SK-N-SH (cell line): ENCODE measurements around the gene TYROBP. TPM values are rescaled to one million over a fixed set of nuclear protein-coding genes. Genes with fewer than 3 reads are reported as not detected.

Experiments
- CTCF ChIA-PET: fragments of 300-600, 350-600 bp; formaldehyde crosslinking; extraction: SDS; loops from one replicate; lab custom pipeline; 2021; lab: Yijun Ruan, JAX
- POLR2A ChIA-PET: fragments of 350-600 bp; sonication (Branson Sonifier 250); formaldehyde crosslinking; extraction: SDS; loops from one replicate; lab custom pipeline; 2020; ENCODE audit warnings: antibody characterized with exemption, inconsistent platforms; lab: Yijun Ruan, JAX
- DNase-seq: peaks from one replicate; pipeline ENCODE4 v3.0.0; 2012
- H2AFZ ChIP-seq: fragments of 200-600 bp; sonication (generic); 2 replicates; pipeline ENCODE4 v1.8.1; 2016; ENCODE audit warnings: antibody characterized with exemption, mild to moderate bottlenecking, low read depth
- H3F3A ChIP-seq: fragments of 200-600 bp; sonication (generic); replicated peaks from 2 replicates; pipeline ENCODE3; 2016; ENCODE audit warnings: antibody characterized with exemption, mild to moderate bottlenecking; ENCODE audit not compliant: insufficient read depth
- H3K27ac ChIP-seq, 2 experiments: fragments of 200-500 bp in 1 of 2; fragments of 200-600 bp in 1 of 2; sonication (Bioruptor generic) in 1 of 2; sonication (generic), shearing (Covaris generic) in 1 of 2; 2 replicates each; pipeline versions ENCODE4 v1.5.1 to v1.6.1; 2014 to 2016; ENCODE audit warnings: low read depth in 2 of 2, inconsistent platforms in 1 of 2, low read length in 1 of 2, mild to moderate bottlenecking in 1 of 2, mixed read lengths in 1 of 2
- H3K27me3 ChIP-seq: fragments of 200-600 bp; sonication (generic), shearing (Covaris generic); 2 replicates; pipeline ENCODE4 v1.6.1; 2016; ENCODE audit warnings: mixed run types; ENCODE audit not compliant: insufficient read depth
- H3K36me3 ChIP-seq, 2 experiments: fragments of 200-500 bp in 1 of 2; fragments of 200-600 bp in 1 of 2; sonication (Bioruptor generic) in 1 of 2; sonication (generic) in 1 of 2; replicated peaks in 1 of 2; 2 replicates each; pipeline versions ENCODE3 to v1.5.1; 2014 to 2016; ENCODE audit warnings: low read length in 1 of 2, mild to moderate bottlenecking in 1 of 2; ENCODE audit not compliant: insufficient read depth in 2 of 2, control insufficient read depth in 1 of 2
- H3K4me1 ChIP-seq, 2 experiments: fragments of 200-500 bp in 1 of 2; fragments of 200-600 bp in 1 of 2; sonication (Bioruptor generic) in 1 of 2; sonication (generic), shearing (Covaris generic) in 1 of 2; 2 replicates each; pipeline versions ENCODE4 v1.5.1 to v1.6.1; 2014 to 2016; ENCODE audit warnings: low read depth in 1 of 2, low read length in 1 of 2, mixed run types in 1 of 2; ENCODE audit not compliant: insufficient read depth in 2 of 2, control insufficient read depth in 1 of 2
- H3K4me2 ChIP-seq: fragments of 200-600 bp; sonication (generic), shearing (Covaris generic); 2 replicates; pipeline ENCODE4 v1.6.1; 2017; ENCODE audit warnings: mixed run types
- H3K4me3 ChIP-seq, 2 experiments: fragments of 200-500 bp in 1 of 2; fragments of 200-600 bp in 1 of 2; sonication (Bioruptor generic) in 1 of 2; sonication (generic), shearing (Covaris generic) in 1 of 2; 2 replicates each; pipeline versions ENCODE4 v1.5.1 to v1.8.1; 2014 to 2016; ENCODE audit warnings: low read depth in 2 of 2, inconsistent platforms in 1 of 2, low read length in 1 of 2, mild to moderate bottlenecking in 1 of 2, mixed read lengths in 1 of 2, moderate library complexity in 1 of 2
- H3K79me2 ChIP-seq: fragments of 200-600 bp; sonication (generic); 2 replicates; pipeline ENCODE4 v1.8.1; 2017; ENCODE audit warnings: mild to moderate bottlenecking; ENCODE audit not compliant: insufficient read depth
- H3K9ac ChIP-seq: fragments of 200-600 bp; sonication (generic); 2 replicates; pipeline ENCODE4 v1.6.1; 2017; ENCODE audit warnings: mixed run types
- H3K9me2 ChIP-seq: fragments of 200-600 bp; sonication (generic); 2 replicates; pipeline ENCODE4 v1.6.1; 2017; ENCODE audit warnings: mixed run types
- H3K9me3 ChIP-seq: fragments of 200-600 bp; sonication (generic); 2 replicates; pipeline ENCODE4 v1.6.1; 2017; ENCODE audit warnings: mixed run types, mild to moderate bottlenecking, moderate library complexity
- H4K20me1 ChIP-seq: fragments of 200-600 bp; sonication (generic); 2 replicates; pipeline ENCODE4 v1.6.1; 2017; ENCODE audit warnings: mild to moderate bottlenecking, mixed run types; ENCODE audit not compliant: insufficient read depth
- ELF1 ChIP-seq: IDR thresholded peaks from 2 replicates; pipeline ENCODE4 v1.4.0; 2012
- EP300 ChIP-seq, 2 experiments: IDR thresholded peaks; 2 replicates each; pipeline versions ENCODE4 v1.4.0 to v1.6.1; 2012; ENCODE audit warnings: borderline replicate concordance in 1 of 2, low read depth in 1 of 2, low read length in 1 of 2
- EZH2phosphoT487 ChIP-seq: fragments of 200-600 bp; sonication (generic); IDR thresholded peaks from 2 replicates; pipeline ENCODE4 v1.6.1; 2017; ENCODE audit warnings: low read depth, mixed run types, mild to moderate bottlenecking, antibody characterized with exemption, moderate library complexity, borderline replicate concordance
- FOXJ3 ChIP-seq: sonication (generic); formaldehyde crosslinking; IDR thresholded peaks from 2 replicates; pipeline ENCODE4 v1.5.1; 2020; ENCODE audit warnings: mild to moderate bottlenecking, missing genetic modification reagents
- FOXM1 ChIP-seq: IDR thresholded peaks from 2 replicates; pipeline ENCODE4 v1.4.0; 2012; ENCODE audit warnings: low read depth, mild to moderate bottlenecking
- GABPA ChIP-seq: IDR thresholded peaks from 2 replicates; pipeline ENCODE4 v1.4.0; 2012; ENCODE audit warnings: low read depth, mild to moderate bottlenecking
- IRF3 ChIP-seq: fragments of 150-350 bp; IDR thresholded peaks from 2 replicates; pipeline ENCODE4 v1.6.1; 2016; ENCODE audit warnings: mild to moderate bottlenecking, low read depth, low read length
- MXI1 ChIP-seq: IDR thresholded peaks from 2 replicates; pipeline ENCODE4 v1.6.1; 2012; ENCODE audit warnings: mild to moderate bottlenecking, low read depth, low read length, improper control_type of control experiment
- POLR2AphosphoS5 ChIP-seq: IDR thresholded peaks from 2 replicates; pipeline ENCODE4 v1.6.1; 2012; ENCODE audit warnings: low read depth, low read length
- RAD21 ChIP-seq: IDR thresholded peaks from 2 replicates; pipeline ENCODE4 v1.6.1; 2012; ENCODE audit warnings: mild to moderate bottlenecking, low read length
- RCOR1 ChIP-seq: fragments of 150-350 bp; IDR thresholded peaks from 2 replicates; pipeline ENCODE4 v1.6.1; 2017; ENCODE audit warnings: antibody characterized with exemption, low read length
- REST ChIP-seq: IDR thresholded peaks from 2 replicates; pipeline ENCODE4 v1.6.1; 2012; ENCODE audit warnings: mild to moderate bottlenecking, low read depth, low read length, moderate library complexity
- RFX5 ChIP-seq: IDR thresholded peaks from 2 replicates; pipeline ENCODE4 v1.6.1; 2012; ENCODE audit warnings: mild to moderate bottlenecking, improper control_type of control experiment, low read length
- SMC3 ChIP-seq: IDR thresholded peaks from 2 replicates; pipeline ENCODE4 v1.6.1; 2012; ENCODE audit warnings: low read depth, low read length, improper control_type of control experiment
- TEAD4 ChIP-seq: IDR thresholded peaks from 2 replicates; pipeline ENCODE4 v1.4.0; 2012; ENCODE audit warnings: mild to moderate bottlenecking, borderline replicate concordance; ENCODE audit not compliant: insufficient read depth
- USF2 ChIP-seq: fragments of 150-350 bp; IDR thresholded peaks from 2 replicates; pipeline ENCODE4 v1.6.1; 2017; ENCODE audit warnings: antibody characterized with exemption, low read length, low read depth, borderline replicate concordance
- ZBTB33 ChIP-seq: IDR thresholded peaks from 2 replicates; pipeline ENCODE4 v1.4.0; 2012; ENCODE audit warnings: low read depth, borderline replicate concordance
- WGBS: methylation state at CpG from one replicate; pipeline ENCODE4 v1.1.6; 2017; ENCODE audit warnings: low lambda C conversion rate; 5-methylcytosine and 5-hydroxymethylcytosine counted together
- polyA plus RNA-seq, 3 experiments: library from polyadenylated mRNA; depleted of rRNA; stranded (reverse); fragments of >200 nt; gene quantifications; 2 replicates each; pipeline ENCODE4 v1.2.3, GENCODE V29; 2012

TYROBP gene
- polyA plus RNA-seq, 1 of the 3 experiments (the other 2 are of a cell fraction): not detected

GRCh38 chr19:35931874-35932202 lies 23.7 kb upstream of the TYROBP start:
- DNase-seq: no peak
- Histone ChIP-seq H3K4me2 (no peak overlapping the region), H3K36me3 (no peaks in the 10 kb centered on the region), H3K4me1 (peaks cover 3 to 8% of the 10 kb centered on the region in 2 experiments; a peak in 3 of 4 replicates), H3K9me3 (no peaks in the 10 kb centered on the region), H4K20me1 (no peaks in the 10 kb centered on the region), H3K4me3 (peak overlapping the region; percentile 13 to 25; a peak in 2 of 4 replicates), H3K79me2 (no peaks in the 10 kb centered on the region; the same call in 1 of the 2 replicates), H3K9me2 (no peaks in the 10 kb centered on the region), H3K27me3 (no peaks in the 10 kb centered on the region), H3K27ac (no peak overlapping the region), H2AFZ (no peak overlapping the region), H3K9ac (no peak overlapping the region), H3F3A (no peaks in the 10 kb centered on the region)
- WGBS: 22% methylated on average over 9 of the region's 9 CpGs
- ChIA-PET CTCF (interaction anchor here (0.6 to 3.4 kb wide), 10 partner anchors 27 to 192 kb away, joined by 3 to 57 read pairs (median 3); no protein-coding TSS in a partner anchor), POLR2A (interaction anchor here (0.6 to 0.7 kb wide), 3 partner anchors 32 to 1456 kb away, joined by 3 to 5 read pairs (median 3); partner anchors contain the start of genes NFKBID, PSENEN and U2AF1L4)
- TF ChIP-seq EZH2phosphoT487 (no peak), IRF3 (no peak), RAD21 (no peak), REST (no peak), TEAD4 (no peak), POLR2AphosphoS5 (no peak)

GRCh38 chr19:35931161-35931873 lies 23.2 kb upstream of the TYROBP start:
- Histone ChIP-seq H3K4me3 (peak overlapping the region; percentile 37 to 57), H4K20me1 (no peaks in the 10 kb centered on the region), H3K4me2 (peak overlapping the region; percentile 72), H3K79me2 (no peaks in the 10 kb centered on the region), H3K27ac (peak overlapping the region; percentile 40 to 91; a peak in 3 of 4 replicates), H3K9ac (no peak overlapping the region), H3K4me1 (peaks cover 3 to 7% of the 10 kb centered on the region in 2 experiments; a peak in 3 of 4 replicates), H3K27me3 (no peaks in the 10 kb centered on the region), H3K36me3 (no peaks in the 10 kb centered on the region), H3K9me2 (no peaks in the 10 kb centered on the region), H2AFZ (peak overlapping the region; percentile 91), H3F3A (no peaks in the 10 kb centered on the region), H3K9me3 (no peaks in the 10 kb centered on the region)
- ChIA-PET CTCF (interaction anchor here (0.6 to 3.4 kb wide), 14 partner anchors 19 to 183 kb away, joined by 3 to 57 read pairs (median 3); partner anchors contain the start of genes APLP1, LIN37 and TYROBP), POLR2A (interaction anchor here (0.6 to 0.7 kb wide), 3 partner anchors 17 to 186 kb away, joined by 3 to 5 read pairs (median 3); partner anchors contain the start of genes NFKBID, PSENEN and U2AF1L4)
- WGBS: 1% methylated on average over 41 of the region's 47 CpGs
- peak; percentile 98 for DNase-seq
- TF ChIP-seq MXI1 (peak; percentile 94), ELF1 (peak; percentile 90), FOXJ3 (CRISPR knock-in tag) (no peak), USF2 (peak; percentile 48), POLR2AphosphoS5 (peak; percentile 99), ZBTB33 (peak; percentile 97), RCOR1 (no peak; the same call in none of the 2 replicates), SMC3 (peak; percentile 100), EP300 (IDR thresholded peaks at IDR 0.05; ENCODE audit: borderline replicate concordance in 1 of 2, low read depth in 1 of 2, low read length in 1 of 2) (no peak), GABPA (peak; percentile 67), TEAD4 (no peak), FOXM1 (no peak), RFX5 (peak; percentile 51; the same call in 1 of the 2 replicates), RAD21 (peak; percentile 99)
